HUES6 (cell line): ENCODE measurements around the gene PHACTR1.
"Not testable (repeated sequence)": the region's sequence is repeated elsewhere in the genome, so short reads cannot be mapped to it uniquely, and the experiment has no call there.

ENCODE experiments used
- H3K27ac ChIP-seq: 2 replicates; pipeline ENCODE4 v1.7.0; 2013; ENCODE audit warnings: low read depth, mild to moderate bottlenecking, low read length, inconsistent platforms
- H3K27me3 ChIP-seq: 2 replicates; pipeline ENCODE4 v1.6.1; 2013; ENCODE audit warnings: low read length; ENCODE audit not compliant: control insufficient read depth, insufficient read depth
- H3K36me3 ChIP-seq: 2 replicates; pipeline ENCODE4 v1.6.1; 2013; ENCODE audit warnings: low read length; ENCODE audit not compliant: control insufficient read depth, insufficient read depth
- H3K4me1 ChIP-seq: 2 replicates; pipeline ENCODE4 v1.6.1; 2013; ENCODE audit warnings: low read length; ENCODE audit not compliant: control insufficient read depth, insufficient read depth
- H3K4me3 ChIP-seq: 2 replicates; pipeline ENCODE4 v1.5.1; 2013; ENCODE audit warnings: low read depth, low read length
- H3K9ac ChIP-seq: one replicate; pipeline ENCODE4 v1.6.1; 2013; ENCODE audit warnings: mild to moderate bottlenecking, low read length
- H3K9me3 ChIP-seq: 2 replicates; pipeline ENCODE4 v1.6.1; 2013; ENCODE audit warnings: low read depth, low read length; ENCODE audit not compliant: control insufficient read depth, insufficient read depth

The PHACTR1 gene

DNA sequence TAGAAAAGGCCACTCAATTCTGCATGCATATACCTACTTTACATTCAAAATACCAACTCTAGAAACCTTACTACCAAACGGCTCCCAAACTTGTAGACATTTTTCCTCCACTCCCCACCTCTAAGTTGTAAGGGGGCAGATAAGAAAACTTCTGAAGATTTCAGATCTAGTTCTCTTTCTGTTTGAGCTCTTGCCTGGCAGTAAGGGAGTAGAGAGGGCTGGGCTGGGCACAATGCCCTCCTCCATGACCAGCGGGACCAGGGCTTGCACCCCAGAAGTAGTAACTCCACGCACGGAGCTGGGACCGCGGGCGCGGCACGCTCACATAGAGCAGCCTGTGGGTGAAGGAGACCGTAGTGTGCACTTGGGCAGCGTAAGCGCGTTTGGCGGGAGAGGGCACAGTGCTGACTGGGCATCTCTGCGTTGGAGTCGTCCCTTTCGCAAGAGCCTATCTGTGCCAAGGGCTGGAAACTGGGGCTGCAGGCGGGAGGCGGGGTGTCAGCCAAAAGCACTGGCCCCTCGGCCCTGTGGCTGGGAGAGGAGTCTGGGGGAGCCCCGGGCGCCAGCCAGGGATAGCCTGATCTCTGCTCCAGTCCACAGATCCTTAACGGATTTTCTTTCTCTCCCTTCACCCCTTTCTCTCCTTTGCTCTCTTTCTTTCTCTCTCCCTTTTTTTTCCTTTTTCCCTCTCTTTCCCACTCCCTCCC lies 32.4 kb downstream of the PHACTR1 start:
- Histone ChIP-seq H3K4me1 (peaks cover 19% of the 10 kb centered on the region; the same call in 1 of the 2 replicates), H3K9ac (peak overlapping the region; percentile 29), H3K27ac (no peak overlapping the region), H3K27me3 (peaks cover 29% of the 10 kb centered on the region), H3K9me3 (no peaks in the 10 kb centered on the region), H3K36me3 (no peaks in the 10 kb centered on the region), H3K4me3 (peak overlapping the region; percentile 77)

DNA sequence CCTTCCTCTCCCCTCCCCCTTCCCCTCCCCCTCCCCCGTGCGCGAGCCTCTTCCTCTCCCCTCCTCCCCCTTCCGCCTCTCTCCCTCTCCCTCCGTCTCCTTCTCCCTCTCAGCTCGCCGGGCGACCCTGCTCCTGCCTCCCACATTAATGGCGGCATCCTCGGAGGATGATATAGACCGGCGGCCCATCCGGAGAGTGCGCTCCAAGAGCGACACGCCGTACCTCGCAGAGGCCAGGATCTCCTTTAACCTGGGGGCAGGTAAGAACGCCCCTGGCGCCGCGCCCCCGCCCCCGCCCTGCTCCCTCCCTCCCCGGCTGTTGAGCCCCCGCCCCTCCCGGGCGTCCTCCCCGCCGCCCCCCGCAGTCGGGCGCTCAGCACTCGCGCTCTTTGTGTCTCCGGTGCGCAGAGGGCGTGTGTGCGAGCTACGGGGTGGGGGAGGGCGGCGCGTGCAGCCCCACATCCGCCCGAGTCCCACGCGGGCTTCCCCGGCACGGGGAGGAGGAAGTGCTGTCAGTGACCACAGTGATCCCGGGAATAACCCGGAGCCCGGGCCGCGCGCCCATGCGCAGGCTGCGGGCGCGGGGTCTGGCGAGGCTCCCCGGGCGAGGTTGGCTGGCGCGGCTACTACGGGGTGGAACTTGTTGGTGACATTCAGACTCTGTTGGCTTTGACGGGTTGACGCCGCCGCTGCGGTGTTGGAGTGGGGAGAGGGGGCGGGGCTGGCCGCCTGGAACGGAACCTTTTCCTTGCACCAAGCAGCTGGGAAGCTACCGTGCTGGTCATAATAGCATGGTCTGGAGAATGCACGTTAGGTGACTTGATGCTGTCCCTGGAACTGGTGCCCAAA lies 33.2 kb downstream of the PHACTR1 start:
- Histone ChIP-seq H3K4me1 (peaks cover 19% of the 10 kb centered on the region; the same call in 1 of the 2 replicates), H3K27me3 (peaks cover 29% of the 10 kb centered on the region), H3K9me3 (no peaks in the 10 kb centered on the region), H3K4me3 (peak overlapping the region; percentile 77), H3K27ac (no peak overlapping the region), H3K36me3 (no peaks in the 10 kb centered on the region), H3K9ac (peak overlapping the region; percentile 6)

DNA sequence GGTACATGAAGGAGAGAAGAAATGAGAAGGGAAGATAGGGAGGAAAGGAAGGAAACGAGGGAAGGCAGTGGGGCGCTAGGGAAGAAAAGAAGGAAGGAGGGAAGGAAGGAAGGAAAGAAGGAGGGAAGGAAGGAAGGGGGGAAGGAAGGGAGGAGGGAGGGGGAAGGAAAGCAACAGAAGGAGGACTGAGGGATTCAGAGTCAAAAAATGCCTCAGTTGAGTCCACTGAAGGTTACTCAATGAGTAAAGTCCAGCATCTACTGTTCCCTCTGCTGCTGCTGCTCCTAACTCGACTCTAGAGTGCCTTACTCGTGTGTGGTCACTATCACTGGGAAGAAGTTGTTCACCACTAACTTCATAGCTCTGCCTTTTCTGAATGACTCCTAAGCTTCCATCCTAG lies 33.8 kb downstream of the PHACTR1 start:
- peak overlapping the region; percentile 77 for H3K4me3 ChIP-seq
- H3K27ac ChIP-seq, result no peak overlapping the region
- peaks cover 19% of the 10 kb centered on the region; the same call in 1 of the 2 replicates for H3K4me1 ChIP-seq
- peak overlapping the region; percentile 6 for H3K9ac ChIP-seq
- H3K27me3 ChIP-seq, result peaks cover 29% of the 10 kb centered on the region
- H3K9me3 ChIP-seq, result no peaks in the 10 kb centered on the region
- no peaks in the 10 kb centered on the region for H3K36me3 ChIP-seq

DNA sequence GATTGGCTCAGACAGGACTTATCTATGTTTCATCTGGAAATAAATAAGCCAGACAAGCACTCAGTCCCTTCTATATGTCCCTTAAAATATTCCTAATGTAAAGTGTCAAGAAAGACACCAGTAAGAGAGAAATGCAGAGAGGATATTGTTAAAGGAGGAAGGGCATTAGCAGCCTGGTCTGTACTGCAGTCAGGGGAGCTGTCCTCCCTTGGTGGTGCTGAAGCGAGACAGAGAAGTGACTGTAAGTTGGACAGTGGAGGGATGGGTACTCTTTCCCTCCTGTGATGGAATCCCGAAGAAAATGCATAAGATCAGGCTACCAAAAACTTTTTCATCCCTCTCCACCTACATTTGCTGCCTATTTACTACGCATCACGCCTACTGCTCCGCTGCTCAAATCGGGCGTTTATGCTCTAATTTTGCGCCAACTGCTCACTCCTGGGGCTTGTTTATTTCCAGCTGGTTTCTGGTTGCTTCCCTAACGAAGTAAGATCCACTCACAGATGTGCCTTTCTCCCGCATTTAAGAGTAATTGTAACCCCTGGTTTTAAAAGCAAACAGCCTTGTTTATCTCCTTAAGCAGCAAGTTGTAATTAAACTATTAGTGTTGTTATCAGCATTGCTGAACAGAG lies 35.2 kb downstream of the PHACTR1 start:
- Histone ChIP-seq H3K4me3 (no peak overlapping the region), H3K9ac (no peak overlapping the region), H3K9me3 (no peaks in the 10 kb centered on the region), H3K27ac (no peak overlapping the region), H3K36me3 (no peaks in the 10 kb centered on the region), H3K27me3 (peaks cover 29% of the 10 kb centered on the region), H3K4me1 (peaks cover 19% of the 10 kb centered on the region; the same call in 1 of the 2 replicates)

DNA sequence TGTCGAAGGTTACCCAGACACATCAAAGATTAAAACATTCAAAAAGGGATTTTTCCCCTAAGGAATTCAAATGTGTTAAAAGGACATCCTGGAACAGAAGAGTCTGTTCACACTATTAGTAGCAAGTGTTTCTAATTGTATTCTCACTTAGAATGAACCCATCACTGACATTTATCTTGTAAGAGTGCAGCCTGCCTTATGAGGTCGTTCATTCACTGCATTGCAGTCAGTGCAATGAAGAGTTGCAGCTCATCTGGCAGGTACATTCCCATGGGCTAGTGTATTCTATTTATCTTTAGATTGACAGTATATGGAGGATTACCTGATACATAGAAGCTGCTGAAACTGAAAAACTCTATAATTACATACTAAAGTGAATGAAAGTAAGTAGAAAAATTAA lies 36.5 kb downstream of the PHACTR1 start:
- H3K4me3 ChIP-seq, result no peak overlapping the region
- peaks cover 21% of the 10 kb centered on the region for H3K27me3 ChIP-seq
- H3K4me1 ChIP-seq, result peaks cover 12% of the 10 kb centered on the region; the same call in 1 of the 2 replicates
- H3K9ac ChIP-seq, result no peak overlapping the region
- H3K36me3 ChIP-seq, result no peaks in the 10 kb centered on the region
- no peaks in the 10 kb centered on the region for H3K9me3 ChIP-seq
- no peak overlapping the region for H3K27ac ChIP-seq

DNA sequence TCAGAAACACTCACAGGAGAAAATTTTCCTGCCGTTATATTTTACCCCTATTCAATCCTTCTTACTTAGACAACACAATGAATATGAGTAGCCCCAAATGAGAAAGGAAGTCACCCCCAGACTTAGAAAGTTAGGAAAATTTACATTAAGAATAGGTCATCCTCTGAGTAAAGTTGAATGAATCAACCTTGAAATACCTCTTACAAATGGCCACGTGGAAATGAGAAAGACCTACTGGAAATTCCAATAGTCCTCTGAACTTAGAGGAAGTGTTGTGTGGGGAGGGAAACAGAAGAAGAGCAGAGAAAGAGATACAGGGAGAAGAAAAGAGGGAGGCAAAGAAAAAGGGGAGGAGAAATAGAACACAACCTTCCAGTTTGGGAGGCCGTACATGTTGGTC lies 43.7 kb downstream of the PHACTR1 start:
- no peaks in the 10 kb centered on the region for H3K9me3 ChIP-seq
- no peak overlapping the region for H3K27ac ChIP-seq
- H3K36me3 ChIP-seq, result no peaks in the 10 kb centered on the region
- no peak overlapping the region for H3K9ac ChIP-seq
- H3K4me1 ChIP-seq, result no peaks in the 10 kb centered on the region; the same call in 1 of the 2 replicates
- H3K4me3 ChIP-seq, result no peak overlapping the region
- no peaks in the 10 kb centered on the region for H3K27me3 ChIP-seq

DNA sequence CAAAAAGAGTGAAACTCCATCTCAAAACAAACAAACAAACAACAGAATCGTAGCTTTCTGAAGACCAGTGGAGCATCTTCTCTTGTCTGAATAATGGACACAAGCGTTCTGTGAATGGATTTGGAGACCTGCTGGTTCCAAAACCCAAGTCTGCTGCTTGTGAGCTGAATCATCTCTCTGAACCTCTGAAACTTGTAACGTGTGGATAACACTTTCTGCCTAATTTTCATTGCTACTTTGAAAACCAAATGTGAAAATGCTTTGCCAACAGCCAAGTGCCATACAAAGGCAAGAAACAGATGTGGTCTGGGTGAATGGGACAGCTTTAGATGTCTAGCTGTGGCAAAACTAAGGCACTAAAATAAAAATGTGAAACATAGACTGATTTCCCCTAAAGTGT lies 44.3 kb downstream of the PHACTR1 start:
- H3K9me3 ChIP-seq, result no peaks in the 10 kb centered on the region
- H3K36me3 ChIP-seq, result no peaks in the 10 kb centered on the region
- H3K4me1 ChIP-seq, result no peaks in the 10 kb centered on the region; the same call in 1 of the 2 replicates
- no peak overlapping the region for H3K9ac ChIP-seq
- H3K27ac ChIP-seq, result no peak overlapping the region
- H3K27me3 ChIP-seq, result no peaks in the 10 kb centered on the region
- H3K4me3 ChIP-seq, result no peak overlapping the region

DNA sequence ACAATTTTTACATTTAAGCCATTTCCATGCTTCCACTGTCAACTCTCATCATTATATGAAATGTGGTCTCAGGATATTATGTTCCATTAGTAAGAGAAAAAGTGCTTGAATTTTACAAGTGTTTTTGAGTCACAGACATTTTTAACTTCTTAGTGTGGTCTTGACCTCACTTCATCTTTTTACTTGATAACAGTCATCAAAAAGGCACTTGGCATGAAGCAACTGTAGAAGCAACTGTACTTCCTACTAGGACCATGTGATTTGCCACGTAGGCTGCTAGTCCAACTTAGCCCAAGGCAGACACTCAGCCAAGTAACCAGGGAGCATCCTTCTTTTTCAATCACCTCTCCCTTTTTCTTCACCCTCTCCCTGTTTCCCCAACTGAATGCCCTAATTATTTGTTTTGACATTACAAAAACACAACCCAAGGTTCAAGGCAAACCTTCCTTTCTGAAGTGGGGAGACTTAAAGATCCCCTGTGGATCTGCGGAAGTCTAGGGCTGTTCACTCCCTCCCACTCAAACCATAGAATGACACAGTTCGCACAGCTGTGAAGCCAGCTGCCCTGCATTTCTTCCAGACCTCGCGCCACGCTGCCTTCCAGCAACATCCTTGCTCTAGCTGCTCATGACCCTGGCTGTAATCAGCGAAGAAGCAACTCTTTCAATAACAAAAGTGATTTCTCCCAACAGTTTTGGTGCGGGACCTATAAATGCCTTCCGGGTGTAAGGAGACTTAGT lies 45.0 kb downstream of the PHACTR1 start:
- H3K4me3 ChIP-seq, result no peak overlapping the region
- H3K27ac ChIP-seq, result no peak overlapping the region
- no peaks in the 10 kb centered on the region for H3K36me3 ChIP-seq
- H3K9ac ChIP-seq, result no peak overlapping the region
- H3K27me3 ChIP-seq, result no peaks in the 10 kb centered on the region
- no peaks in the 10 kb centered on the region for H3K9me3 ChIP-seq
- no peaks in the 10 kb centered on the region for H3K4me1 ChIP-seq

DNA sequence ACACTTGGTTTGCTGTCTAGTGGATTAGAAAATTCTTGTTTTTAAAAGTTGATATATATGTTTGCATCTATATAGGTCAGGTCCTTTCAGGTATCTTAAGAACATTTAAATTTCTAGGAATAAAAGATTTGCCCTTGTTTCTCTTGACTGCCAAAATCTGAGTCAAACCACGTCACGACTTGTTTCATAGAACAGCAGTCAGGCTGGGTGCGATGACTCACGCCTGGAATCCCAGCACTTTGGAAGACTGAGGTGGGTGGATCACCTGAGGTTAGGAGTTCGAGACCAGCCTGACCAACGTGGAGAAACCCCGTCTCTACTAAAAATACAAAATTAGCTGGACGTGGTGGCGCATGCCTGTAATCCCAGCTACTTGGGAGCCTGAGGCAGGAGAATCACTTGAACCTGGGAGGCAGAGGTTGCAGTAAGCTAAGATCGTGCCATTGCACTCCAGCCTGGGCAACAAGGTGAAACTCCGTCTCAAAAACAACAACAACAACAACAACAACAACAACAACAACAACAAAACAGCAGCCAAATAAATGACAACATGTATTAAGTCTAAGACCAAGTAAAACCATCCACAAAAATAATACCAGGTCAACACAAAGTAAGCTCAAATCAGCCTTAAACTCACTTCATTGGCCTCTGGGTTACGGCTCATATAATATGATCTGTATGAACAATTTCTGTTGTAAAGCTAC lies 46.3 kb downstream of the PHACTR1 start:
- H3K4me3 ChIP-seq, H3K4me1 ChIP-seq, H3K27me3 ChIP-seq, H3K36me3 ChIP-seq, H3K27ac ChIP-seq, H3K9me3 ChIP-seq, H3K9ac ChIP-seq: not testable (repeated sequence)

DNA sequence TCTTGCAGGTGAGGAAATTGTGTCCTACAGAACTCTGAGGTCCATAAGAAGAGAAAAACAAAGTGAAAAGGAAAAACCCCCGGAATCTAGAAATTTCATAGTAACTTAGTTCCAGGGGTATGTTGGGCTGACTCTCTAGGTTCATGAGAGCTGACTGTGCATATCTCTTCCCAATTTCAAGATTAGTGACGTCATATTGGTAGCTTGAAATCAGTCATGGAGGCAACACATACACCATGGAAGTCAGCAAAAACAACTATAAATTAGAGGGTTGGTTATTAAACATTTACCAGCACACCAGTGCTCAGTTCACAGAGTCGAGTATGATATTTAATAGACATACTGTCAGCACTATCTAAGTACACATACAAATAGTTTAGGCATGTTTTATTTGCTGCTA lies 49.8 kb downstream of the PHACTR1 start:
- Histone ChIP-seq H3K27ac (no peak overlapping the region), H3K4me3 (no peak overlapping the region), H3K27me3 (no peaks in the 10 kb centered on the region), H3K9ac (no peak overlapping the region), H3K4me1 (no peaks in the 10 kb centered on the region), H3K36me3 (no peaks in the 10 kb centered on the region), H3K9me3 (no peaks in the 10 kb centered on the region)
